ENCODE results near the gene SWI5. TPM values are rescaled to one million over a fixed set of nuclear protein-coding genes. Genes with fewer than 3 reads are reported as not detected.

SWI5 gene
- total RNA-seq, 4 donors from 2014 or later, result 18.3 to 27.2 (median 23.5) TPM

- H3K36me3 ChIP-seq, result peaks cover 0 to 24% (median 0%) of the 10 kb centered on the region in 3 donors
- no peaks in the 10 kb centered on the region for H3K9me3 ChIP-seq
- no peaks in the 10 kb centered on the region for H3K27me3 ChIP-seq
- H3K4me3 ChIP-seq, result no peak overlapping the region
- DNase-seq, result peak in 2 of 3 donors; percentile 44 to 62
- H3K27ac ChIP-seq, result no peak overlapping the region
- TF ChIP-seq CTCF (IDR thresholded peaks at IDR 0.05) (no peak), POLR2A (IDR thresholded peaks at IDR 0.05) (no peak)
- peaks cover 0 to 11% (median 9%) of the 10 kb centered on the region in 4 donors for H3K4me1 ChIP-seq
Measured at GRCh38 chr9:128253140-128253990, 22.7 kb upstream of the SWI5 start.

GRCh38 chr9:128253991-128254346 lies 22.1 kb upstream of the SWI5 start:
- Histone ChIP-seq H3K36me3 (peaks cover 0 to 30% (median 0%) of the 10 kb centered on the region in 3 donors), H3K4me3 (no peak overlapping the region), H3K9me3 (no peaks in the 10 kb centered on the region), H3K4me1 (peaks cover 0 to 11% (median 9%) of the 10 kb centered on the region in 4 donors), H3K27me3 (no peaks in the 10 kb centered on the region), H3K27ac (no peak overlapping the region)
- TF ChIP-seq CTCF (IDR thresholded peaks at IDR 0.05) (no peak), POLR2A (IDR thresholded peaks at IDR 0.05) (no peak)
- DNase-seq, result no peak

GRCh38 chr9:128254362-128254761 lies 21.7 kb upstream of the SWI5 start:
- Histone ChIP-seq H3K4me1 (peaks cover 0 to 11% (median 9%) of the 10 kb centered on the region in 4 donors), H3K9me3 (no peaks in the 10 kb centered on the region), H3K4me3 (no peak overlapping the region), H3K27me3 (no peaks in the 10 kb centered on the region), H3K36me3 (peaks cover 0 to 34% (median 0%) of the 10 kb centered on the region in 3 donors), H3K27ac (no peak overlapping the region)
- no peak for DNase-seq
- TF ChIP-seq POLR2A (IDR thresholded peaks at IDR 0.05) (no peak), CTCF (IDR thresholded peaks at IDR 0.05) (no peak)

- peaks cover 0 to 41% (median 0%) of the 10 kb centered on the region in 3 donors for H3K36me3 ChIP-seq
- DNase-seq, result peak; percentile 63 to 82 (median 69)
- no peaks in the 10 kb centered on the region for H3K9me3 ChIP-seq
- TF ChIP-seq CTCF (IDR thresholded peaks at IDR 0.05) (peak; percentile 56 to 82 (median 74)), POLR2A (IDR thresholded peaks at IDR 0.05) (no peak)
- no peaks in the 10 kb centered on the region for H3K27me3 ChIP-seq
- H3K4me3 ChIP-seq, result no peak overlapping the region
- no peak overlapping the region for H3K27ac ChIP-seq
- peaks cover 0 to 11% (median 9%) of the 10 kb centered on the region in 4 donors for H3K4me1 ChIP-seq
Measured at GRCh38 chr9:128254855-128255759, 21.0 kb upstream of the SWI5 start.

- H3K27ac ChIP-seq, result no peak overlapping the region
- DNase-seq, result no peak
- H3K27me3 ChIP-seq, result no peaks in the 10 kb centered on the region
- H3K4me1 ChIP-seq, result no peaks in the 10 kb centered on the region
- H3K36me3 ChIP-seq, result peaks cover 0 to 63% (median 0%) of the 10 kb centered on the region in 3 donors
- H3K9me3 ChIP-seq, result no peaks in the 10 kb centered on the region
- TF ChIP-seq CTCF (IDR thresholded peaks at IDR 0.05), result no peak
- TF ChIP-seq POLR2A (IDR thresholded peaks at IDR 0.05), result no peak
- no peak overlapping the region for H3K4me3 ChIP-seq
Measured at GRCh38 chr9:128257086-128257825, 18.8 kb upstream of the SWI5 start.

Measured in Peyer's patch (tissue), 4 donors.